Hematopoietic multipotent progenitor cell treated with erythropoietin and hydrocortisone succinate and interleukin-3 and kit ligand, for 6 days (in vitro differentiated cells): Measurements from ENCODE around the gene NME4.
"Not testable (repeated sequence)": the region's sequence is repeated elsewhere in the genome, so short reads cannot be mapped to it uniquely, and the experiment has no call there.

Source experiments
- DNase-seq: peaks from one replicate; pipeline ENCODE4 v3.0.0-alpha.2; 2015

Gene NME4

DNA sequence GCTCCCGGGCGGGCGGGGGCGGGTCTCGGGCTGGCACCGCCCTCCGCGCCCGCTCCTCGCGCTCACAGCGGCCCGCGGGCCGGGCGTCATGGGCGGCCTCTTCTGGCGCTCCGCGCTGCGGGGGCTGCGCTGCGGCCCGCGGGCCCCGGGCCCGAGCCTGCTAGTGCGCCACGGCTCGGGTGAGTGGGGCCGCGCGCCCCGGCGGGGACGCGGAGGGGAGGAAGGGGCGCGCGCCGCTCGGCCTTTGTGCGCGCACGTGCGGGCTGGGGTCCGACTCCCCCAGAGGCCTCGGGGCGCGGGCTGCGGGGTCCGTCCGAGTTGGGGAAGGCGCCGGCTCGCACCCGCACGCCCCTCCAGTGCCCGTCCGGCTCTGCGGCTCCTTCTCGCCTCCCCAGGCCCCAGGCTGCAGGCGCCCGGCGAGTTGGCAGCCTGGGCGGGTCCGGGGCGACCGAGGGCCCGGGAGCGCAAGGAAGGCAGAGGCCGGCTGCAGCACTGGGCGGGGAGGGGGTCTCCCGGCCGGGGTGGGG, at the start of gene NME4:
Gene NME4, plus strand, starts transcription at position 65 of the 527 bp plus-strand sequence. Its CDS starts 24 bp downstream, at position 89.
- DNase-seq: peak; percentile 59

DNA sequence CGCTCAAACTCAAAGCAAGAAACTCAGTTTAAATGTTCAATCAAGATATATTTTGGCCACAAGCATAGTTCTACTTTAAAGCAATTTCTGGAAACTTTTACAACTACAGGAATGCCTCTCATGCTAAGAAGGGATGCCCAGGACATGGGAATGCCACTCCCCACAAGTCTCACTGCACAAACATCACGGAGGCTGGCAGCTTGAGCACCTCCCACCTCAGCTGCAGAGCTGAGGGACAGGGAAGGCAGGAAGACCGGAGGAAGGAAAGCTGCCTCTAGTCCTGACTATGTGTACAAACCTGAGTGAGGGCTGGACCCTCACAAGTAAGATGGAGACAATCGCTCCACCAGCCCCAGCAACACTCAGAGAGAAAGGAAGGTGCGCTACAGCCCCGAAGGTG, 49.8 kb upstream of the NME4 start:
- DNase-seq: no peak

DNA sequence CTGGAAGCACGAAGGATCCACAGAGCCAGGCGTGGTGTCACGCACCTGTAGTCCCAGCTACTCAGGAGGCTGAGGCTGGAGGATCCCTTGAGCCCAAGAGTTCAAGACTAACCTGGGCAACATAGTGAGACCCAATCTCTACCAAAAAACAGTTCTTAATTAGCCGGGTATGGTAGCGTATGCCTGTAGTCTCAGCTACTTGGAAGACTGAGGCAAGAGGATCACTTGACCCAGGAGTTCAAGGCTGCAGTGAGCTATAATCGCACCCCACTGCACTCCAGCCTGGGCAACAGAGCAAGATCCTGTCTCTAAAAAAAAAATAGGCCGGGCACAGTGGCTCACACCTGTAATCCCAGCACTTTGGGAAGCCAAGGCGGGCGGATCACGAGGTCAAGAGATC, 48.5 kb upstream of the NME4 start:
- not testable (repeated sequence) for DNase-seq

DNA sequence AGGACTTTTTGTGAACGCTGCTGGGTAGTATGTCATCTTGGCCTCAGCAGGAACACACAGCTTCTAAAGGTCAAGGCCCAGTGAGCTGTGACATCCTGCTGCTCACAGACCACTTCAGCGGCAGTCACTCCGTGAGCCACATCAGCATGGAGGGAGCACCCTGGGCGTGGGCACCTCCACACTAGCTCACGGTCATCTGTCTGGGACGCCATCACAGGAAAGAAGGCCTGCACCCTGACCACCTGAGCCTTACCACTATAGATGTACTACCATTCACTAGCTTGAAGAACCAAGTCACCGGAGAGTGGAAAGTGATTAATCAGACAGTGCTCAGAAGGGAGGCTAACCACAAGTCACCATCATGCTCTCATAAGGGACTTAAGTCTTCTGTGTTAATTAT, 47.8 kb upstream of the NME4 start:
- DNase-seq: no peak

DNA sequence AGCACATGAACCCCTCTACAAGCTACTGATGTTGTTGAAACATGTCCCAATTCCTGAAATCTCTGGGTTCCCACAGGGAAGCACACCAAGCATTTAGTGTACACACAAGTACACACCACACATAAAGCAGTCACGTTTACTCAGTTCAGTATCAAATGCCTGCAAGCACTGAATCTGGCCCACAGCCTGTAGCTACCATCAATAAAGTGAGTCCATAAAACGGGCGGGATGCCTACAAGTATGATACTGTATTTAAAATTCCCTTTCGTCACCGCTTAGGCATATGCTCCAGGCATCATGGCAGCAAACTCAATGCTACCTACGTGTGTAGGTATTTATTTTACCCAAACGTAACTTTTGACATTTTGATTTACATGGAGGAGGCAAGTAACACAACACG, 46.8 kb upstream of the NME4 start:
- DNase-seq: no peak

DNA sequence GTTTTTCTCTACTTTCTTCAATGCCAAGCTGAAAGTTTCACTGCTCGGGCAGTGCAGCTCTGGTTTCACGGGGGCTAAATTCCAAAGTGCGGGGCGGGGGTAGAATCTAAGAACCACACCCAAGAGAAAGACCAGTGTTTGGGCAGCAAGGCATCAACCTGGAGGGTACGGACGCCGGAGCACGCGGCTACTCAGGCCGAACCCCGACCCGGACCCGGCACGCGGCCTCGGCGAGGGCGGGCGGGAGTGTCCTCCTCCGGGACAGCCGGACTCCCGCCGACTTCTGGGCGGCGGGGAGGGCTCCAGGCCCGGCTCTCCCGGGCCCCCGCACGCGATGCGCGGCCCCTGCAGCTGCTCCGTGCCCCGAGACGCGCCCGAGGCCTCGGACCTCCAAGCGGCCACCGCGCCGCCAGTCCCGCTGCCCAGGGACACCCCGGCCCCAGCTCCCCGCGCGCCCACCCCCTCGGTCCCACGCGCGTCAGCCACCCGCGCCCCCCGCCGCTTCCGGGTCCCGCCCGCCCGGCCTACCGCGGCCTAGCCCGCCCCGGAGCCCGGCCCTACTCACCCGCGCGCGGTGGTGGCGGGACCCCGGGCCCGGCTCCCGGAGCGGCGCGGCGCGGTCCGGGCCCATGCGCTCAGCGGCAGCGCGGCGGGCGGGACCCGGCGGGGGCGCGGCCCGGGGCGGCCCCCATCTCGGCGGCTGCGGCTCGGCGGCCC, 45.0 kb upstream of the NME4 start:
- peak; percentile 60 for DNase-seq

DNA sequence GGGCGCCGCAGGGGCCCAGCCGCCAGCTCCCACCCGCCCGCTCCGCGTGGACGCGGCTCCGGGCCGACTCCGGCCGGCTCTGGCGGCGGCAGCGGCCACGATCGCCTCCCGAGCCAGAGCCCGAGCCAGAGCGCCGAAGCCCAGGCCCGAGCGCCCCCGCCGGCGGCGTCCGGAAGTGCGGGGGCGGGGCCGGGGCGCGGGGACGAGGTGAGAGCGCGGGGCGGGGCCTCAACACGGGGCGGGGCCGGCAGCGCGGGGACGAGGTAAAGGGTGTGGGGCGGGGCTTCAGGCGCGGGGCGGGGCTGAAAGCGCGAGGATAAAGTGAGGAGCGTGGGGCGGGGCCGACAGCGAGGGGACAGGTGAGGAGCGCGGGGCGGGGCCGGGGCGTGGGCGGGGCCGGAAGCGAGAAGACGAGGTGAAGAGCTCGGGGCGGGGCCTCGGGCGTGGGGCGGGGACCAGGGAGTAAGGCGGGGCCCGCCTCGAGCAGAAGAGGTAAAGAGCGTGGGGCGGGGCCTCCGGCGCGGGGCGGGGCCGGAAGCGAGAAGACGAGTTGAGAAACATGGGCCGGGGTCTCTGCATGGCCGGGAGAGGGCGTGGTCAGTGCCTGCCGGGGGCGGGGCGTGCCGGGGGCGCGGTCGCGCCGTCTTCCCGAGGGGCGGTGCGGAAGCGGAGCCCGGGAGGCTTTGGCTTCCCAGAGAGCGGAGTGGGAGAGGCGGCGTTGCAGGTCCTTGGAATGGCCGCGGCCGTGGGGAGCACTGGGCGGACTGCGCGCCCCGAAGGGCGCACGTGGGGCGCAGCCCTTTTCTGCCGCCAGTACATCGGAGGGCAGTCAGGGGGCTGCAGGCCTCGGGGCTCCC, 44.2 kb upstream of the NME4 start, which contains the start of gene AXIN1:
Gene AXIN1, minus strand, starts transcription at position 177 of the 857 bp plus-strand sequence. CDS start 5,698 bp downstream, outside the sequence.
- peak; percentile 99 for DNase-seq

DNA sequence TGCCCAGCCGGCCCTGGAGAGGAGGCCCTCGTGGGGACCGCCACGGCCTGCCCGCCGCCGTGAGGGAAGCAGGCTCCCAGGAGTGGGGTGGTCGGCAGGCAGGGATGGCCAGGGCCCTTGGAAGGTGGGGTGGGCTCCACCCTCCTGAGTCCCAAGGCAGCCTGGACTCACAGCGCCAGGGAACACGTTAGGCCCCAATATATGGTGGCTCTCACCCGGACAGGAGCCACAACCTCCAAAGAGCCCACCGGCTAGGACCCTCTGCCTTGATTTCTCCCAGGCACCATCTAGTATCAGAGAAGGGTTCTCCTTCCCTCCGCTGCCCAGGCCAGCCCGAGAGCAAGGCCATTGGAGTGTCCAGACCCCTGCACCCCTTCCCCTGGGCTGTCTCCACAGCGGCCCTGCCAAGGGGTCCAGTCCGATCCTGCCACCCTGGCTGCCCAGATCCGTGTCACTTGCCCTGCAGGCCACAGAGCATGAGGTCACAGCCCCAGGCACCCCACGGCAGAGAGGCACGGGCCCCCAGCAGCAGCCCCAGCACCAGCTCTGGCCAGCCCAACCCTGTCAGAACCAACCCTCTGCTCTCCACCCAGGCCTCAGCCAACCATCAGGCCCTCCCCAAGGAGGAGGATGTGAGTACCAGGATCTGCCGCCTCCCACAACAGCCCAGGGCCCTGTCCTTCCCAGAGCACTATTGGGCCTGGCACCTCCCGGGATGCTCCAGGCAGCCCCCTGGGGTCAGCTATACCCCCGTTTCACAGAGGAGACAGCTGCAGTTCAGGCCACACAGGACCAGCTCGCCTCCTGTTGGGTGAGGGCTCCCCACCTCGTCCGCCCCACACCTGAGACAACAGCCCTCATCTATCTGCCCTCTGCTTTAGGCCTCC, 43.4 kb upstream of the NME4 start:
- no peak for DNase-seq

DNA sequence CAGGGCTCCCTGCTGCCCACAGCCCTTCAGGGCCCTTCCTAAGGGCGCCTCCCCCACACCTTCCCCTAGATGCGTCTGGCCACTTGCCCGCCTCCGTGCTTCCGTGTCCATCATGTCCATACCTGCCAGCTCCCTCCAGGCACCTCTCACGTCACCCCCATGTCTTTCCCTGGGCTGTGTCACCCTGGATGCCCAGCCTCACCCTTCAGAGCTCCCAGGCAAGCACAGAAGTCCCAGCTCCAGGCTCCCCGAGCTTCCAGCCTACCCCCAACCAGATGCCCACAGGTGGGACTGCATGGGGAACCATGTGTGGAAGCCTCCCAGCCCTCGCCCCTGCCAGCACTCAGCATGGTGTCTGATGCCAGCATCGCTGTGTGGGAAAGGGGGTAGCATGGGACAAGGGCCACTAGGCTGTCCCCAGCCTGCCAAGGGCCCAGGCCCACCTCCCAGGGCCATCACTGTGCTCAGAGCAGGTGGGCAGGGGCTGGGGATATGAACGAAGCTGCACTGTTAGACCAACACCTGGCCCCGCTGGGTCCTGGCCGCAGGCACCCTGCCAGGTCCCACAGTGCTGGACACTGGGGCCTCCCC, 42.6 kb upstream of the NME4 start:
- DNase-seq: no peak

DNA sequence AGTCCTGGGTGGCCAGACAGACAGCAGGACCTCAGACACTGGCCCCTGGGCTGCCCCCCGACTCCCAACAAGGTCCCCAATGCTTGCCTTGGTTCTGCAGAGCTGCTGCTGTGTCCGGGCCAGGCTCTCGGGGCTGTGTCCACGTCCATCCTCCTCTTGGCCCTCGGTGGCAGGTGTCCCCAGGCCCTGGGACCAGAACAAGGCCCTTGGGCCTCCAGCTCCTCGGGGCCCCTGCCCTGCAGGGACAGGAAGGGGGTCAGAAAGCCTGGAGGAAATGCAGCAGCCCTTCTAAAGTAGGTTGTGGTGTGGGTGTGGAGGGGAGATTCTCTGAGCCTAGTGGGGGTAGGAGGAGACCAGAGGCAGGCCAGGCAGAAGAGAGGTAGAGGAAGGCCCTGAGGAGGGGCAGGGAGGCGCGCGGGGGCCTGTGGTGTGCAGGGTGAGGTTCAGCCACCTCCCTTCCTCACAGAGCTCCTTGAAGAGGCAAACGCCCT, 42.0 kb upstream of the NME4 start:
- peak; percentile 64 for DNase-seq

DNA sequence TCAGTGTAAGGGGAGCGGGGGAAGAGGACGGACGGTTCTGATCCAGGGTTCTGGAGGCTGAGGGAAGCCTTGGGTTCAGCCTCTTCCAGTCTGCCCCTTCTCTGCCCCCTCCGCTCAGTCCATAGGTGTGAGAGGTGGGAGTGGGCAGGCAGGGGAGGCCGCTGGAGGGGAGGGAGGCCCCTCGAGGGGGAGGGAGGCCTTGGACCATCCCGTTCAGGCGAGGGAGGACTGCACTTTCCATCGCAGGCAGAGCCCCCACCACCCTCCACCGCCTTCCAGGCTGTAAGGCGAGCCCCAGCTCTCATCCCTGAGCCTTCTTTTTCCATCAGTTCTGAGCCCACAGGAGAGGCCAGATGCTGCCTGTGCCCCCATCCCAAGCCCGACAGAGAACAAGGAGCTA, 40.3 kb upstream of the NME4 start:
- DNase-seq: no peak

DNA sequence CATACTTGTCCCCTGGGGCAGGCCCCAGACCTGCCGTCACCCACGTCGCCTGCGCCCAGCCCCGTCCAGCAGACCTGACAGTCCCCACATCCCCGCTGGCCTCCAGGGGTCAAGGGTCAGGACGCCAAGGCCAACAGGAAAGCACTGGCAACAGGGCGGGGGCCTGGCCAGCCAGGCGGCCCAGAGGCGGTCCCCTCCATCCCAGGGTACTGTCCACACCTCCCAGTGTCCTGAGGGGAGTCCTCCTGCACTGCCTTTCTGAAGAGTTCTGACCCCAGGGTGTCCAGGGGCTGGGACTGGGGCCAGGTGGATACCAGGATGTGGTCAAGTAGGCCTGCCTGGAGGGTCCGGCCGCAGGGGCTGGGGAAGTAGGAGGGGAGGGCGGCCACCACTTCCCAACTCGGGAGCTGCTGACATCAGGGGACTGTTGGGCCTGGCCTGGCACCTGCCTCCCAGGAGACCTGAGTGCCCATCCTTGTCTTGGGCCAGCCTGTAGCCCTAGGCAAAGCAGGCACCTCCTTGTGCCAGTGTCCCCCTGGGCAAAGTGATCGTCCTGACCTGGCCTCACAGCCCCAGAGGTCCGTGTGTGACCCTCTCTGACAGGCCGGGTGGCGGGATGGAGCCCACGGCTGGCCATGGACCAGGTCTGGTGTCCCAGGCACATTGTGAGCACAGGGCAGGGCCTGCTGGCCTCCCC, 37.8 kb upstream of the NME4 start:
- DNase-seq: no peak

DNA sequence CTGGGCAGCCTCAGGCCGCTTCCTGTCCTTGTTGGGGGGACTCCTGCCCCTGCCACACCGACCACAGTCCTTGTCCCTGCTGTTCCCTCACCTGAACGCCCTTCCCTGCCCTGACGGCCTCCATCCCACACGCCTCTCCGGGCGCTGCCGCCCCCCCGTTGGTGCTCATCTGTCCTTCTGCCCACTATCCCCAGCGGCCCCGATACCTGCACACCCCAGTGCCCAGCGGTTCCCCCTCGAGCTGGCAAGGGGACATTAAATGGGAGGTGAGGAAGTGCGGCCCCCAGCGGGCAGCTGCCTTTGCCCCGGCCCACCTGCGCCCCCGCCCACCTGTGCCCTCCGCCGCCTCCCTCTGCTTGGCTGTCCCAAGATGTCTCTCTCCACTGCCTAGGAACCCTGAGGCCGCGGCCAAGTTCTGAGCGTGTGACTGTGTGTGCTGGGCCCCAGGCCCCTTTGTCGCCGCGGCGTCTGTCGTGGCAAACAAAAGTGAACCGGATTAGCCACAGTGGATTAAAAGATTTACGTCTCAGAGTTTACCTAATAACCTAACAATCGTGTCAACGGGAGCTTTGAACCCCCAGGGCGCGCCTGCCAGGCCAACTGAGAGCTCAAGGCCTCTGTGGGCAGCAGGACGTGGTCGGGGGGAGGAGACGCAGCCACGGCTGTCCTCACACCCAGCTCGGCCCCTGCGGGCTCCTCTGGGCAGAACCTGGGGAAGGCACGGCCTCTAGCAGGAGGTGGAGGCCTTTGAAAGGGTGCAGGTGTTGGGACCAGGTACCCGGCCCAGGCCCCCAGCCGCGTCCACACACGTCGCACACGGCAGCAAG, 36.9 kb upstream of the NME4 start:
- DNase-seq: no peak

DNA sequence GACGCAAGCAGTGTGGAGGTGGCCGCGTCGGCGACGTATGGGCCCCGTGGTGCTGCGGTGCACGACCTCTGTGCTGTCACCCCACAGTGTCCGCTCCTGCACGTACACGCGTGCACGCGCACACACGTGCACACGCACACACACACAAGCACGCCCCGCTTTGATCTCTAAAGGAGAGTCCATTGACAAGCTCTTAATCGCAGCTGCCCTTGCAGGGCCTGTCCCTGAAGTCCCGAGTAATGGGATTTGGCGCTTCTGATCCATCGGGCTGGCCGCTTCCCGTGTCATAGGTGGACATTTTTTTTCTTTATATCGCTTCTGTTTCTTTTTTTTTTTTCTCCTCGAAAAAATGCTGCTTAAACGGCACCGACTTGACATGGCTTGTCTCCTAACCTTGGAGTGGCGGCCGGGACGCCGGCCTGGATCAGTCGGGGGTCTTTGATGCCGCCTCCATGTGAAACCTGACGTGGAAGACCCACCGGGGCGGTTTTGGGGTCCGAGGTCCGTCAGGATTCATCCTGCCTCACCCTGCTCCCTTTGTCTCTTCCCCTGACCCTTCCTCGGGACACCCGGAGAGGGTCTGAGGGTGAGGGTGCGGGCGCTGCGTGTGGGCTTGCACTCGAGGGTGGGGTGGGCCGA, 36.2 kb upstream of the NME4 start:
- DNase-seq: no peak

DNA sequence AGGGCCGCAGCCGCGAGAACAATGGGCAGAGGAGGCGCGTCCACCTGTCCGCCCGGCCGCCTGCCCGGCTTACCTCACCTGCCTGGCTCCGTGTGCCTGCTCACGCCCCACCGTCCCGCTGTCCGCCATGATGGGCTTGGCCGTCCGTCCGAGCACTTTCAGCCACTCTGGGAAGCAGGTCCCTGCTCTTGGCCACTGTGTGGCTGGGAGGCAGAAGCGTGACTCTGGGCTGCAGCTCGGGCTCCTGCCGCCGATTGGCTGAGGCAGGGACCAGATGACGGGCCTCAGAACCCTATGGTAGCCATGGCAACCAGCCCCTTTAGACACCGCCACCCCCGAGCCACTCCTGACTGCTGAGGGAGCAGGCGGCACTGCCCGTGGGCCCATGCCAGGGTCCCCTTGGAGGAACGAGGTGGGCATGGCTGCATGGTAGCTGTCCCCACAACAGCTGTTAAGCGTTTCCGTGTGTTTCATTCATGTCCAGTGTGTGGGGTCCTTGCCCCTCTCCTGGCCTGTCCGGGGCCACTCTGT, 35.6 kb upstream of the NME4 start:
- DNase-seq: no peak

DNA sequence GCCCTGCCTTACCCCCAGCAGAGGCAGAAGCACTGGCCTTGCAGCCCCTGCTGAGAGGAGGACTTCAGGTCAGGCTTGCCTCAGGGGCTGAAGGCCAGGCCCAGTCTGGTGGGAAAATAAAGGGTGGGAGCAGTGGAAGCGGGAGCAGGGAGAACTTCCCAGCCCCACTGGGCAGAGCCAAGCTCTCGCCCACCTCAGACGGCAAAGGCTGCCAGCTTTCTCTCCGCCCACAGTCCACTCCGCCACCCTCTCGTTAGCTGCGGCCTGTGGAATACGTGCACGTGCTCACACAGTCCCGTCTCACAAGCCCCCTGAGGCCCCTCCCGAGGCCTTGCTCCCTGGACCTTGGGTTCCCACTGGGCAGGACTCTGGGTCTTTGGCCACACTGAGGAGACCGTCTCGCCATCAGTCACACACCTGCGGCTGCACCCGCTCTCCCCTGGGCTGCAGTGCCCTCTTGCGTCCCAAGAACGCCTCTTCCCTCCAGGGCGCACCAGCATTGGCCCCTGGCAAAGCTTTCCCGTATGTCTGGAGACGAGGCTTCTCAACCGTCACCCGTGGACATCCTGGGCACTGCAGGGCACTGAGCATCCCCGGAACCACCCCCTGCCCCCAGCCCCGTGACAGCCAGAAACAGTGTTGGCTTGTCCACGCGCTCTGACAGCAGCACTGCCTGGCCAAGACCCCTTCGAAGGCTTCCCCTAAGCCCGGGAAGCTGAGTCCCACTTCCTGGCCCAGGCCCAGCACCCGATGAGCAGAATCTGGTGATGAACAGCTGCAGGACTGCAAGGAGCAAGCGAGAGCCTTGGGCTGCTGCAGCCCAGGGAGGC, 34.9 kb upstream of the NME4 start:
- DNase-seq: peak; percentile 90

DNA sequence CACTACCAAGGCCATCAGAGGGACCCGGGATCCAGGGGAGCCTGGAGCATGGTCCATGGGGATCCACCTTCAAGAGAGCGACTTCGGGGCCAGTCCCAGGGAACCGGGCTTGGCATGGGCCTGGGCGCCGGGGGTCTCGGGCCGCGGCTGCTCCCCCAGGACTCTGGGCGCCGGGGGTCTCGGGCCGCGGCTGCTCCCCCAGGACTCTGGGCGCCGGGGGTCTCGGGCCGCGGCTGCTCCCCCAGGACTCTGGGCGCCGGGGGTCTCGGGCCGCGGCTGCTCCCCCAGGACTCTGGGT, 34.3 kb upstream of the NME4 start:
- DNase-seq: not testable (repeated sequence)

DNA sequence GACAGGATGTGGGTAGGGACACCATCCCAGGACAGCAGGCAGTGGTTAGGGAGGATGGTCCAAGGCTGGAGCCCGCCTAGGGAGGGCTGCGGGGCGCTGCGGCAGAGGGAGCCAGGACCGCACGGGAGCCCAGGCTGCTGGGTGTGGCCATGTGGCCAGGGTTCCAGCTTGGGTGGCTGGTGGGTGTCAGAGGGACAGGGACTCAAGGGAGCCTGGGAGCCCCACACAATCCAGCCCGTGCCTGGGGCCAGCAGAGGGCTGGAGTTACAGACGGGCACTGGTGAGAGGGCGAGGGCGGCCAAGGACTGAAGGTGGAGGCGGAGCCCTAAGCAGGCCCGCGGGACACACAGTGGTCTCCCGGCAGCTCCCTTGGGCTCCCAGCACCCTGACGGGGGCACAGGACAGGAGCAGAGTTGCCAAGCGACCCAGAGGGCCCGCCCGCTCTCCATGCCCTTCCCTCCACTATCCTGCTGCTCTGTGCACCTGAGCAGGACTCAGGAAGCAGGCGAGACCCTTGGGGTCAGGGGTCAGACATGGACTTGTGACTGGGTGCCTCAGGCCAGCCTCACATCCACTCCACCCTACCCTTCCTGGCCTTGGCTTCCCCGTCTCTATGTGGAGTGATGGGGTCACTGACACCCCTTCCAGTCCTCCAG, 33.8 kb upstream of the NME4 start:
- no peak for DNase-seq
